GM12864 (cell line): ENCODE results near the gene RBM19.

ENCODE experiments used
- DNase-seq: peaks from one replicate; pipeline ENCODE4 v3.0.0-alpha.2; 2011; ENCODE audit warnings: low read depth
- H3K4me3 ChIP-seq: 2 replicates; pipeline ENCODE4 v1.5.1; 2011; ENCODE audit warnings: mild to moderate bottlenecking, low read depth, low read length, control low read depth
- CTCF ChIP-seq: IDR thresholded peaks from 2 replicates; pipeline ENCODE4 v1.5.1; 2011; ENCODE audit warnings: low read depth, mild to moderate bottlenecking, moderate library complexity, low read length, control low read depth, inconsistent platforms; ENCODE audit errors: missing control alignments

RBM19 gene

GRCh38 chr12:113779774-113780173 lies 186.4 kb downstream of the RBM19 start:
- no peak overlapping the region for H3K4me3 ChIP-seq
- DNase-seq, result no peak
- TF ChIP-seq CTCF, result no peak

GRCh38 chr12:113778432-113779132 lies 187.5 kb downstream of the RBM19 start:
- no peak for TF ChIP-seq CTCF
- H3K4me3 ChIP-seq, result no peak overlapping the region
- DNase-seq, result no peak

- no peak overlapping the region for H3K4me3 ChIP-seq
- no peak for DNase-seq
- TF ChIP-seq CTCF, result no peak
Measured at GRCh38 chr12:113777751-113778150, 188.4 kb downstream of the RBM19 start.

- TF ChIP-seq CTCF, result no peak
- H3K4me3 ChIP-seq, result no peak overlapping the region
- no peak for DNase-seq
Measured at GRCh38 chr12:113776536-113776935, 189.6 kb downstream of the RBM19 start.

- no peak for TF ChIP-seq CTCF
- no peak overlapping the region for H3K4me3 ChIP-seq
- no peak for DNase-seq
Measured at GRCh38 chr12:113774526-113774925, 191.6 kb downstream of the RBM19 start.

DNA sequence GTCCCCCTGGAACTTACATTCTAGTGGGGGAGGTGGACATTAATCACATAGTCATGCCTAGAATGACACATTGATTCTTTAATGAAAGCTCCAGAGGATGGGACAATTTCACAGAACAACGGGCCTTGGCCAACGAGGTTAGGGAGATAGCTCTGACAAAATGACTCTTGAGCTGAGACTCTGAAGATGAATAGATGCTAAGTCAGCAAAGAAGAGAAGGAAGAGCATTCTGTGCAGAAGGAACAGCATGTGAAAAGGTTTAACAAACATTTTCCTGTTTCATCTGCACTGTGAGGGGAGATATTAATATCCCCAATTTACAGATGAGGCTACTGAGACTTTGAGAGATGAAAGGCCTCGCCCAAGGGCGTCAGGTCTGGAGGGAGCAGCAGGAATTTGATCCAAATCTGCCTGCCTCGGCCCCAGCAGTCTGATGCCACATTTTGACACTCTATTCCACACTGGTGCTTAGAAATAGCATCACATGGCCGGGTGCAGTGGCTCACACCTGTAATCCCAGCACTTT lies 193.6 kb downstream of the RBM19 start:
- no peak overlapping the region for H3K4me3 ChIP-seq
- DNase-seq, result no peak
- TF ChIP-seq CTCF, result no peak

- no peak overlapping the region for H3K4me3 ChIP-seq
- no peak for DNase-seq
- TF ChIP-seq CTCF, result no peak
Measured at GRCh38 chr12:113770389-113770865, 195.7 kb downstream of the RBM19 start.
